Loucy (cell line): ENCODE results near the gene SLC22A23.

Source experiments
- EZH2phosphoT487 ChIP-seq: fragments of 200-600 bp; IDR thresholded peaks from 2 replicates; pipeline ENCODE4 v1.6.1; 2018; ENCODE audit warnings: antibody characterized with exemption, mild to moderate bottlenecking, moderate library complexity, borderline replicate concordance
- TF ChIP-seq, protein P1 (sequence below): fragments of 200-600 bp; sonication (generic); conservative IDR thresholded peaks from 2 replicates; pipeline ENCODE4 v1.5.1; 2014; ENCODE audit warnings: mild to moderate bottlenecking, antibody characterized with exemption, low read length

DNA sequence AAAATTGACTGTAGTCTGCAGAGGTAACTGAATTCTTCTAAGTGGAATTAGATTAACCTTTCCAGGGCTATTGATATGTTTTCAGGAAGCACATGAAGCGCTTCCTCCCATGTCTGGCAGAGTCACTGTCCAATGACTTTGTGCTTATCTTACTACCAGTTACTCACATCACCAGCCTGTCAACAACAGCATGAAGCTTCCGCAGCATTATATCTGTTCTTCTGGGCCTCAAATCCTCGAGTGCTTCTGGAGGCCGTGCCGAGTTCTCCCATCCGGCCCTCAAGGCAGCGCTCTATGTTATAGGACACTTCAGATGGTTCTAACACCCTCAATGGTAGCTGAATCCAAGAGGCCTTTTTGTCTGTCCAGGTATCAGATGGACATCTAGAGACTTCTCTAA lies 164.9 kb downstream of the SLC22A23 start:
- no peak for TF ChIP-seq EZH2phosphoT487
- TF ChIP-seq, protein P1, sequence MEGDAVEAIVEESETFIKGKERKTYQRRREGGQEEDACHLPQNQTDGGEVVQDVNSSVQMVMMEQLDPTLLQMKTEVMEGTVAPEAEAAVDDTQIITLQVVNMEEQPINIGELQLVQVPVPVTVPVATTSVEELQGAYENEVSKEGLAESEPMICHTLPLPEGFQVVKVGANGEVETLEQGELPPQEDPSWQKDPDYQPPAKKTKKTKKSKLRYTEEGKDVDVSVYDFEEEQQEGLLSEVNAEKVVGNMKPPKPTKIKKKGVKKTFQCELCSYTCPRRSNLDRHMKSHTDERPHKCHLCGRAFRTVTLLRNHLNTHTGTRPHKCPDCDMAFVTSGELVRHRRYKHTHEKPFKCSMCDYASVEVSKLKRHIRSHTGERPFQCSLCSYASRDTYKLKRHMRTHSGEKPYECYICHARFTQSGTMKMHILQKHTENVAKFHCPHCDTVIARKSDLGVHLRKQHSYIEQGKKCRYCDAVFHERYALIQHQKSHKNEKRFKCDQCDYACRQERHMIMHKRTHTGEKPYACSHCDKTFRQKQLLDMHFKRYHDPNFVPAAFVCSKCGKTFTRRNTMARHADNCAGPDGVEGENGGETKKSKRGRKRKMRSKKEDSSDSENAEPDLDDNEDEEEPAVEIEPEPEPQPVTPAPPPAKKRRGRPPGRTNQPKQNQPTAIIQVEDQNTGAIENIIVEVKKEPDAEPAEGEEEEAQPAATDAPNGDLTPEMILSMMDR = no peak
